HG02763 (cell line): ENCODE measurements around the gene MBOAT7.

Experiments used
- ATAC-seq: cut with Tn5 transposase; IDR thresholded peaks from one replicate; pipeline ENCODE4 v1.9.1; 2021; ENCODE audit warnings: mild to moderate bottlenecking, moderate library complexity; ENCODE audit not compliant: unreplicated experiment

MBOAT7 gene

GRCh38 chr19:54145541-54146158, 43.7 kb downstream of the MBOAT7 start:
- no peak for ATAC-seq

- ATAC-seq = no peak
These were observed 47.1 kb downstream of the MBOAT7 start for GRCh38 chr19:54142166-54142780.

GRCh38 chr19:54141356-54141755, 48.0 kb downstream of the MBOAT7 start:
- no peak for ATAC-seq

GRCh38 chr19:54138489-54139256, 50.7 kb downstream of the MBOAT7 start:
- ATAC-seq = no peak

- no peak for ATAC-seq
These were observed 51.5 kb downstream of the MBOAT7 start, which contains the start of gene CNOT3 for GRCh38 chr19:54137699-54138488. TSS of gene CNOT3 (plus strand) at chr19:54137762. CDS start at chr19:54142979, 5,217 bp downstream.

- peak; percentile 80 for ATAC-seq
These were observed 52.3 kb downstream of the MBOAT7 start for GRCh38 chr19:54136864-54137698.

GRCh38 chr19:54136086-54136863, 53.1 kb downstream of the MBOAT7 start:
- ATAC-seq = no peak

GRCh38 chr19:54133957-54134590, 55.3 kb downstream of the MBOAT7 start:
- no peak for ATAC-seq

- ATAC-seq = no peak
These were observed 55.9 kb downstream of the MBOAT7 start for GRCh38 chr19:54133312-54133956.

- no peak for ATAC-seq
These were observed 59.8 kb downstream of the MBOAT7 start for GRCh38 chr19:54129617-54129996.

GRCh38 chr19:54128796-54129616, 60.4 kb downstream of the MBOAT7 start:
- no peak for ATAC-seq

- no peak for ATAC-seq
These were observed 61.0 kb downstream of the MBOAT7 start for GRCh38 chr19:54128441-54128725.

- no peak for ATAC-seq
These were observed 61.5 kb downstream of the MBOAT7 start for GRCh38 chr19:54127688-54128440.

GRCh38 chr19:54125713-54126112, 63.7 kb downstream of the MBOAT7 start:
- no peak for ATAC-seq

GRCh38 chr19:54124393-54124792, 65.0 kb downstream of the MBOAT7 start:
- no peak for ATAC-seq

GRCh38 chr19:54123682-54124081, 65.7 kb downstream of the MBOAT7 start:
- no peak for ATAC-seq
